HepG2 (cell line): ENCODE data around the gene B4GALT4. TPM values are rescaled to one million over a fixed set of nuclear protein-coding genes. Genes with fewer than 3 reads are reported as not detected.

ENCODE experiments used
- ATAC-seq: fragments of 200-7000 bp; cut with Tn5 transposase; 3 replicates; pipeline ENCODE4 v1.9.1; 2020; ENCODE audit warnings: mild to moderate bottlenecking, moderate library complexity
- BruUV-seq: library from RNA; stranded (reverse); fragments of 400-500 nt; replicated peaks from 2 replicates; lab custom pipeline; 2021; lab: Mats Ljungman, UMichigan
- CTCF ChIA-PET: fragments of 300-600 bp; formaldehyde crosslinking; extraction: SDS; loops from one replicate; lab custom pipeline; 2021; ENCODE audit warnings: low total read pairs, inconsistent platforms, low intra/inter-chr PET ratio; lab: Yijun Ruan, JAX
- POLR2A ChIA-PET: fragments of 350-600 bp; sonication (Branson Sonifier 250); formaldehyde crosslinking; loops from one replicate; lab custom pipeline; 2020; ENCODE audit warnings: antibody characterized with exemption, inconsistent platforms; lab: Yijun Ruan, JAX
- DNase-seq: peaks from one replicate; pipeline ENCODE4 v3.0.0-alpha.2; 2015; ENCODE audit warnings: low spot score
- FAIRE-seq: peaks from 3 replicates; lab custom pipeline; 2011; peaks lifted over from hg19 to GRCh38; lab: Jason Lieb, UNC
- H2AFZ ChIP-seq: one replicate; pipeline ENCODE4 v1.6.1; 2011; ENCODE audit warnings: low read length, inconsistent platforms
- H3K27ac ChIP-seq: fragments of 300-600 bp; 3 replicates; pipeline ENCODE4 v1.8.0; 2011; ENCODE audit warnings: mixed run types, mild to moderate bottlenecking, mixed read lengths, low read length, inconsistent platforms; ENCODE audit not compliant: insufficient read depth; ENCODE audit errors: extremely low read length
- H3K27me3 ChIP-seq, 2 experiments: fragments of 200-600 bp in 1 of 2; 2 replicates in 1 of 2; 3 replicates in 1 of 2; pipeline versions ENCODE4 v1.6.0 to v1.8.0; 2011; ENCODE audit warnings: low read length in 2 of 2, mild to moderate bottlenecking in 2 of 2, moderate library complexity in 2 of 2, inconsistent platforms in 1 of 2; ENCODE audit not compliant: insufficient read depth in 2 of 2, control insufficient read depth in 1 of 2
- H3K36me3 ChIP-seq, 2 experiments: fragments of 200-600 bp in 1 of 2; replicated peaks in 1 of 2; 2 replicates in 1 of 2; 3 replicates in 1 of 2; pipeline versions ENCODE4 v1.5.1 to v1.8.0; 2011; ENCODE audit warnings: low read length in 2 of 2, inconsistent platforms in 1 of 2; ENCODE audit not compliant: insufficient read depth in 2 of 2, control insufficient read depth in 1 of 2
- H3K4me1 ChIP-seq: 2 replicates; pipeline ENCODE4 v1.5.1; 2012; ENCODE audit warnings: low read length, inconsistent platforms; ENCODE audit not compliant: insufficient read depth
- H3K4me2 ChIP-seq: 2 replicates; pipeline ENCODE4 v1.6.0; 2011; ENCODE audit warnings: low read depth, low read length, inconsistent platforms
- H3K4me3 ChIP-seq, 3 experiments: fragments of 200-600 bp in 1 of 3; sonication (generic), shearing (Covaris generic) in 1 of 3; replicated peaks in 1 of 3; 2 replicates each; pipeline ENCODE4 v1.5.1; 2011 to 2016; ENCODE audit warnings: low read length in 3 of 3, inconsistent platforms in 2 of 3, low read depth in 2 of 3, mild to moderate bottlenecking in 2 of 3, control low read depth in 1 of 3, mixed read lengths in 1 of 3; ENCODE audit not compliant: insufficient read depth in 1 of 3
- H3K79me2 ChIP-seq: one replicate; pipeline ENCODE4 v1.6.1; 2011; ENCODE audit warnings: low read length, inconsistent platforms; ENCODE audit not compliant: insufficient read depth
- H3K9ac ChIP-seq: 2 replicates; pipeline ENCODE4 v1.6.0; 2011; ENCODE audit warnings: mild to moderate bottlenecking, low read depth, low read length, inconsistent platforms; ENCODE audit not compliant: insufficient read depth
- H3K9me3 ChIP-seq: 2 replicates; pipeline ENCODE4 v1.5.1; 2012; ENCODE audit warnings: mild to moderate bottlenecking, low read length
- H4K20me1 ChIP-seq: 2 replicates; pipeline ENCODE4 v1.6.0; 2011; ENCODE audit warnings: inconsistent platforms, mild to moderate bottlenecking, low read length, moderate library complexity; ENCODE audit not compliant: insufficient read depth
- FOXJ3 ChIP-seq: sonication (generic); formaldehyde crosslinking; IDR thresholded peaks from 2 replicates; pipeline ENCODE4 v1.4.0; 2020; ENCODE audit warnings: missing genetic modification reagents, mild to moderate bottlenecking, borderline replicate concordance
- HNF4G ChIP-seq, 2 experiments: sonication (generic) in 1 of 2; formaldehyde crosslinking in 1 of 2; IDR thresholded peaks; 2 replicates each; pipeline versions ENCODE4 v1.4.0 to v1.6.1; 2011 to 2020; ENCODE audit warnings: borderline replicate concordance in 2 of 2, low read depth in 2 of 2, mild to moderate bottlenecking in 2 of 2, low read length in 1 of 2, missing genetic modification reagents in 1 of 2, moderate library complexity in 1 of 2
- HNRNPL ChIP-seq: fragments of 200-400 bp; formaldehyde crosslinking; IDR thresholded peaks from 2 replicates; pipeline ENCODE4 v1.6.1; 2017; ENCODE audit warnings: mild to moderate bottlenecking, low read depth, low read length
- KMT2A ChIP-seq: sonication (generic); formaldehyde crosslinking; IDR thresholded peaks from 2 replicates; pipeline ENCODE4 v1.4.0; 2020; ENCODE audit warnings: missing genetic modification reagents
- SAFB2 ChIP-seq: sonication (generic); formaldehyde crosslinking; IDR thresholded peaks from 2 replicates; pipeline ENCODE4 v1.5.1; 2020; ENCODE audit warnings: missing genetic modification reagents, low read depth, mild to moderate bottlenecking, borderline replicate concordance
- ZBTB38 ChIP-seq: sonication (generic); formaldehyde crosslinking; IDR thresholded peaks from 2 replicates; pipeline ENCODE4 v1.5.1; 2020; ENCODE audit warnings: mild to moderate bottlenecking, missing genetic modification reagents
- ZKSCAN1 ChIP-seq: fragments of 150-350 bp; IDR thresholded peaks from 2 replicates; pipeline ENCODE4 v1.6.1; 2014; ENCODE audit warnings: low read length
- ZNF343 ChIP-seq: sonication (generic); formaldehyde crosslinking; IDR thresholded peaks from 2 replicates; pipeline ENCODE4 v1.4.0; 2020; ENCODE audit warnings: mild to moderate bottlenecking, missing genetic modification reagents
- ZNF367 ChIP-seq: sonication (generic); formaldehyde crosslinking; IDR thresholded peaks from 2 replicates; pipeline ENCODE4 v1.4.0; 2020; ENCODE audit warnings: missing genetic modification reagents, borderline replicate concordance
- ZNF761 ChIP-seq: sonication (generic); formaldehyde crosslinking; conservative IDR thresholded peaks from 2 replicates; pipeline ENCODE4 v1.4.0; 2020; ENCODE audit warnings: mild to moderate bottlenecking, missing genetic modification reagents
- WGBS: methylation state at CpG from one replicate; pipeline ENCODE4 v1.1.6; 2017; ENCODE audit warnings: low lambda C conversion rate; 5-methylcytosine and 5-hydroxymethylcytosine counted together
- in situ Hi-C: cut with HindIII; loops from 2 replicates; pipeline ENCODE4 v1.10.0; 2017; ENCODE audit warnings: low pct_unique_long_range_greater_than_20kb; ENCODE audit not compliant: extremely low pct_ligation_motif_present
- intact Hi-C: fragments of 100-400 bp; cut with micrococcal nuclease; formaldehyde crosslinking; loops from one replicate; pipeline ENCODE4 v1.10.0; 2022; ENCODE audit not compliant: unreplicated experiment
- polyA plus RNA-seq, 8 experiments: library from polyadenylated mRNA; depleted of rRNA in 3 of 8; stranded (reverse) in 7 of 8; unstranded in 1 of 8; fragments of >200 nt; fragmentation: Illumina TruSeq in 4 of 8; extraction: Trizol in 4 of 8; gene quantifications; 2 replicates each; pipeline versions ENCODE4 v1.2.1 to v1.2.3, GENCODE V29; 2011 to 2016; ENCODE audit warnings: low read depth in 4 of 8, missing spikeins in 1 of 8, mixed read lengths in 1 of 8; ENCODE audit not compliant: insufficient read depth in 1 of 8
- total RNA-seq, 5 experiments: library from RNA; depleted of rRNA; stranded (reverse); fragments of >200 nt; fragmentation: Illumina TruSeq; extraction: Trizol; gene quantifications; 2 replicates each; pipeline ENCODE4 v1.2.3, GENCODE V29; 2016; ENCODE audit warnings: low read depth in 1 of 5
- TF ChIP-seq, protein P1 (sequence below): sonication (generic); formaldehyde crosslinking; IDR thresholded peaks from 2 replicates; pipeline ENCODE4 v1.8.1; 2023; ENCODE audit warnings: missing genetic modification reagents, inconsistent platforms, borderline replicate concordance

B4GALT4 gene
- total and polyA plus RNA-seq, 2 of the 13 experiments (the other 11 are each of a cell fraction or from before 2014, with no cell fraction given), result 16.9 to 29.0 TPM

- no peak for FAIRE-seq
- H3K27ac ChIP-seq, result no peak overlapping the region
- ChIA-PET CTCF (no interaction called here), POLR2A (no interaction called here)
- DNase-seq, result no peak
- no peaks in the 10 kb centered on the region for H3K4me1 ChIP-seq
- in situ Hi-C loops (no loop called here), intact Hi-C loops (no loop called here)
- BruUV-seq, result no TSS peak
- no peak overlapping the region for H3K4me2 ChIP-seq
- no peaks in the 10 kb centered on the region for H3K79me2 ChIP-seq
- TF ChIP-seq ZNF761 (CRISPR knock-in tag) (no peak), SAFB2 (no peak), ZBTB38 (no peak), ZNF367 (CRISPR knock-in tag) (no peak), HNF4G (IDR thresholded peaks at IDR 0.05; ENCODE audit: borderline replicate concordance, low read depth, low read length) (no peak), HNF4G (CRISPR knock-in tag; IDR thresholded peaks at IDR 0.05; ENCODE audit: borderline replicate concordance, low read depth) (no peak), HNRNPL (no peak), ZKSCAN1 (no peak), ZNF343 (CRISPR knock-in tag) (no peak), KMT2A (no peak), FOXJ3 (CRISPR knock-in tag) (no peak)
- TF ChIP-seq, protein P1, sequence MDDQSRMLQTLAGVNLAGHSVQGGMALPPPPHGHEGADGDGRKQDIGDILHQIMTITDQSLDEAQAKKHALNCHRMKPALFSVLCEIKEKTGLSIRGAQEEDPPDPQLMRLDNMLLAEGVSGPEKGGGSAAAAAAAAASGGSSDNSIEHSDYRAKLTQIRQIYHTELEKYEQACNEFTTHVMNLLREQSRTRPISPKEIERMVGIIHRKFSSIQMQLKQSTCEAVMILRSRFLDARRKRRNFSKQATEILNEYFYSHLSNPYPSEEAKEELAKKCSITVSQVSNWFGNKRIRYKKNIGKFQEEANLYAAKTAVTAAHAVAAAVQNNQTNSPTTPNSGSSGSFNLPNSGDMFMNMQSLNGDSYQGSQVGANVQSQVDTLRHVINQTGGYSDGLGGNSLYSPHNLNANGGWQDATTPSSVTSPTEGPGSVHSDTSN, result no peak
- H3K27me3 ChIP-seq, result no peaks in the 10 kb centered on the region
- H4K20me1 ChIP-seq, result no peaks in the 10 kb centered on the region
- no peak overlapping the region for H3K4me3 ChIP-seq
- peaks cover 9% of the 10 kb centered on the region for H3K9me3 ChIP-seq
- no peaks in the 10 kb centered on the region for H3K36me3 ChIP-seq
- H3K9ac ChIP-seq, result no peak overlapping the region
- peak; percentile 61; the same call in 2 of the 3 replicates for ATAC-seq
- H2AFZ ChIP-seq, result no peak overlapping the region
- 22% methylated on average over 6 of the region's 6 CpGs for WGBS
These were observed 38.5 kb upstream of the B4GALT4 start for GRCh38 chr3:119279101-119279554.
